SH-SY5Y (cell line): ENCODE results near the gene VTN.

Experiments
- GATA2 ChIP-seq: IDR thresholded peaks from 2 replicates; pipeline ENCODE4 v1.6.1; 2011; ENCODE audit warnings: mild to moderate bottlenecking, low read depth, low read length
- GATA3 ChIP-seq: IDR thresholded peaks from 2 replicates; pipeline ENCODE4 v1.6.1; 2011; ENCODE audit warnings: low read depth, mild to moderate bottlenecking, low read length, moderate library complexity

DNA sequence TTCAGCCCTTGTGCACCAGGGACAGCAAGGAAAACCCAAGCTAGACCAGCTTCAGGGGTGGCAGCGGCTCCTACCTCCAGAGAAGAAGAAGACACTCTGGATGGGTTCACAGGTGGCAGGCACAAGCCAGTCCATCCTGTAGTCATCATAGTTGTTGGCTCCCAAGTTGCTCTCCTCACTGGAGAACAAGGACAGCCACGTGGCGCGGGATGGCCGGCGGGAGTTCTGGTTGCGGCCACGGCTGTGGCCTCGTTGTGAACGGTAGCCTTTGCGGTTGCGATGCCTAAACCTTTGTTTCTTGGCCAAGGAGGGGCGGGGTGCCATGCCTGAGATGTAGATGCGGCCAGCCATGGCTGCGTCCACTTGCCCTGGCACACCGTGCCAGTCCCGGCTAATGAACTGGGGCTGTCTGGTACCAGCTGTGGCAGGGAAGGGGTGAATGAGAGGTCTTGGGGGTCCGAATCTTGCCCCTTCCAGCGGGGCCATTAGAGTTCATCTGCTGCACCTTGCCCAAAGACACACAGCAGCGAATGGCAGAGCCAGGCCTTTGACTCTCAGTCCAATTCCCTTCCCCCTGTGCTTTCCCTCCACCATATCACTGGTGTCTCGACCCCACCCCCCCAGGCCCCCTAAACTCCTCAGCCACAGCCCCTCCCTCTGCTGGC is 2.3 kb downstream of the VTN start:
- TF ChIP-seq GATA2 (no peak), GATA3 (no peak)
